Panc1 (cell line): ENCODE results near the gene SEZ6L. TPM values are rescaled to one million over a fixed set of nuclear protein-coding genes. Genes with fewer than 3 reads are reported as not detected.

Experiments used
- ATAC-seq: fragments of 200-7000 bp; cut with Tn5 transposase; 2 replicates; pipeline ENCODE4 v1.9.1; 2020; ENCODE audit warnings: mild to moderate bottlenecking, moderate library complexity
- BruUV-seq: library from RNA; stranded (reverse); fragments of 400-500 nt; replicated peaks from 2 replicates; lab custom pipeline; 2021; lab: Mats Ljungman, UMichigan
- CTCF ChIA-PET: fragments of 300-600 bp; sonication (Branson Sonifier 250); formaldehyde crosslinking; loops from one replicate; lab custom pipeline; 2022; ENCODE audit warnings: antibody characterized with exemption; lab: Charles Lee
- POLR2A ChIA-PET: fragments of 300-600 bp; sonication (Branson Sonifier 250); formaldehyde crosslinking; loops from one replicate; lab custom pipeline; 2022; ENCODE audit warnings: antibody characterized with exemption; lab: Charles Lee
- DNase-seq: peaks from one replicate; pipeline ENCODE4 v3.0.0-alpha.2; 2010; ENCODE audit warnings: low read depth, low spot score
- H3K27ac ChIP-seq: 2 replicates; pipeline ENCODE4 v1.5.1; 2011; ENCODE audit warnings: mild to moderate bottlenecking, low read length, inconsistent platforms
- H3K27me3 ChIP-seq: fragments of 200-500 bp; sonication (Bioruptor generic); 2 replicates; pipeline ENCODE4 v1.6.0; 2014; ENCODE audit warnings: low read length, inconsistent platforms; ENCODE audit not compliant: control insufficient read depth, insufficient read depth
- H3K36me3 ChIP-seq: fragments of 200-500 bp; sonication (Bioruptor generic); 2 replicates; pipeline ENCODE4 v1.5.1; 2014; ENCODE audit warnings: inconsistent platforms, mild to moderate bottlenecking, low read length, moderate library complexity; ENCODE audit not compliant: control insufficient read depth, insufficient read depth
- H3K4me1 ChIP-seq: 2 replicates; pipeline ENCODE4 v1.5.1; 2011; ENCODE audit warnings: inconsistent platforms, mild to moderate bottlenecking, low read length, moderate library complexity; ENCODE audit not compliant: control insufficient read depth, insufficient read depth
- H3K4me3 ChIP-seq, 2 experiments: 2 replicates each; pipeline ENCODE4 v1.5.1; 2011 to 2012; ENCODE audit warnings: low read depth in 2 of 2, low read length in 2 of 2, mild to moderate bottlenecking in 2 of 2, inconsistent platforms in 1 of 2, moderate library complexity in 1 of 2
- H3K9me3 ChIP-seq: fragments of 200-500 bp; sonication (Bioruptor generic); 2 replicates; pipeline ENCODE4 v1.5.1; 2014; ENCODE audit warnings: low read depth, mild to moderate bottlenecking, inconsistent platforms, low read length, moderate library complexity; ENCODE audit not compliant: control insufficient read depth, insufficient read depth
- CTCF ChIP-seq: fragments of 450-650 bp; IDR thresholded peaks from 2 replicates; pipeline ENCODE4 v1.5.1; 2017; ENCODE audit warnings: mild to moderate bottlenecking
- POLR2AphosphoS5 ChIP-seq: IDR thresholded peaks from 2 replicates; pipeline ENCODE4 v1.6.1; 2012; ENCODE audit warnings: mild to moderate bottlenecking, low read depth, low read length, moderate library complexity
- SIN3A ChIP-seq: IDR thresholded peaks from 2 replicates; pipeline ENCODE4 v1.6.1; 2012; ENCODE audit warnings: low read depth, mild to moderate bottlenecking, low read length, moderate library complexity, borderline replicate concordance; ENCODE audit not compliant: insufficient read depth
- TCF7L2 ChIP-seq: IDR thresholded peaks from 2 replicates; pipeline ENCODE4 v1.6.1; 2011; ENCODE audit warnings: mild to moderate bottlenecking, low read depth, low read length, inconsistent platforms
- in situ Hi-C: cut with HindIII; loops from 2 replicates; pipeline ENCODE4 v1.10.0; 2016; ENCODE audit warnings: low sequenced_read_pairs, low pct_unique_long_range_greater_than_20kb
- intact Hi-C: fragments of 100-400 bp; cut with micrococcal nuclease; formaldehyde crosslinking; loops from one replicate; pipeline ENCODE4 v1.10.0; 2022; ENCODE audit not compliant: unreplicated experiment
- total RNA-seq: library from RNA; stranded (reverse); gene quantifications from one replicate; pipeline ENCODE4 v1.2.1, GENCODE V29; 2021; ENCODE audit not compliant: unreplicated experiment
- TF ChIP-seq, protein P1 (sequence below), 2 experiments: IDR thresholded peaks; 2 replicates each; pipeline ENCODE4 v1.6.1; 2011 to 2012; ENCODE audit warnings: low read depth in 2 of 2, control low read depth in 1 of 2, low read length in 1 of 2, mild to moderate bottlenecking in 1 of 2, moderate library complexity in 1 of 2; ENCODE audit not compliant: insufficient read depth in 1 of 2

Gene SEZ6L
- total RNA-seq, 1 experiment from 2014 or later: not detected

DNA sequence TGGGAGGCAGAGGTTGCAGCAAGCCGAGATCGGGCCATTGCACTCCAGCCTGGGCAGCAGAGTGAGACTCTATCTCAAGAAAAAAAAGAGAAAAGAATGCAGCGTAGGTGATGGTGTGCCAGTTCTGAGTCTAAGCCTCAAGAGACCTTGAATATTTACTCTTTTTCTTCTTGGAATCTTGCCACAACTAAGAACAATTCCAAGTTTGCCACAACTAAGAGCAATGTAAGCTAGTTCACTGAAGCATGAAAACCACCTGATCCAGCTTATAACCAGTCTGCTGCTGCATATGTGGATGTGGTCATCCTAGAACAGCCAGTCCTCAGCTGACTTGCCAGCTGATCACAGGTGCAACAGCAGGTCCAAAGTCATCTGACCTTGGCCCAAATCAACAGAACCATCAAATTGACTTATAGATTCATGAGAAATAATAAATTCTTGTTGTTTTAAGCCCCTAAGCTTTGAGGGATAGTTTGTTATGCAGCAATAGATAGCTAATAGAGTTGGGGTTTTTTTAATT, 25.4 kb upstream of the SEZ6L start:
- CTCF ChIA-PET: no interaction called here
- no peaks in the 10 kb centered on the region for H3K27me3 ChIP-seq
- TF ChIP-seq CTCF (no peak), TCF7L2 (no peak), POLR2AphosphoS5 (no peak), SIN3A (no peak)
- TF ChIP-seq, protein P1, sequence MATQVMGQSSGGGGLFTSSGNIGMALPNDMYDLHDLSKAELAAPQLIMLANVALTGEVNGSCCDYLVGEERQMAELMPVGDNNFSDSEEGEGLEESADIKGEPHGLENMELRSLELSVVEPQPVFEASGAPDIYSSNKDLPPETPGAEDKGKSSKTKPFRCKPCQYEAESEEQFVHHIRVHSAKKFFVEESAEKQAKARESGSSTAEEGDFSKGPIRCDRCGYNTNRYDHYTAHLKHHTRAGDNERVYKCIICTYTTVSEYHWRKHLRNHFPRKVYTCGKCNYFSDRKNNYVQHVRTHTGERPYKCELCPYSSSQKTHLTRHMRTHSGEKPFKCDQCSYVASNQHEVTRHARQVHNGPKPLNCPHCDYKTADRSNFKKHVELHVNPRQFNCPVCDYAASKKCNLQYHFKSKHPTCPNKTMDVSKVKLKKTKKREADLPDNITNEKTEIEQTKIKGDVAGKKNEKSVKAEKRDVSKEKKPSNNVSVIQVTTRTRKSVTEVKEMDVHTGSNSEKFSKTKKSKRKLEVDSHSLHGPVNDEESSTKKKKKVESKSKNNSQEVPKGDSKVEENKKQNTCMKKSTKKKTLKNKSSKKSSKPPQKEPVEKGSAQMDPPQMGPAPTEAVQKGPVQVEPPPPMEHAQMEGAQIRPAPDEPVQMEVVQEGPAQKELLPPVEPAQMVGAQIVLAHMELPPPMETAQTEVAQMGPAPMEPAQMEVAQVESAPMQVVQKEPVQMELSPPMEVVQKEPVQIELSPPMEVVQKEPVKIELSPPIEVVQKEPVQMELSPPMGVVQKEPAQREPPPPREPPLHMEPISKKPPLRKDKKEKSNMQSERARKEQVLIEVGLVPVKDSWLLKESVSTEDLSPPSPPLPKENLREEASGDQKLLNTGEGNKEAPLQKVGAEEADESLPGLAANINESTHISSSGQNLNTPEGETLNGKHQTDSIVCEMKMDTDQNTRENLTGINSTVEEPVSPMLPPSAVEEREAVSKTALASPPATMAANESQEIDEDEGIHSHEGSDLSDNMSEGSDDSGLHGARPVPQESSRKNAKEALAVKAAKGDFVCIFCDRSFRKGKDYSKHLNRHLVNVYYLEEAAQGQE (IDR thresholded peaks at IDR 0.05; ENCODE audit: insufficient read depth in 1 of 2, low read depth in 2 of 2, low read length in 1 of 2): no peak
- no peak overlapping the region for H3K27ac ChIP-seq
- no TSS peak for BruUV-seq
- H3K9me3 ChIP-seq: no peaks in the 10 kb centered on the region
- H3K4me1 ChIP-seq: no peaks in the 10 kb centered on the region
- POLR2A ChIA-PET: no interaction called here
- no peak overlapping the region for H3K4me3 ChIP-seq
- no peak for ATAC-seq
- no peaks in the 10 kb centered on the region for H3K36me3 ChIP-seq
- in situ Hi-C loops: no loop called here
- no peak for DNase-seq
- intact Hi-C loops: no loop called here

GRCh38 chr22:26159886-26160285, 9.4 kb upstream of the SEZ6L start:
- DNase-seq (no peak), ATAC-seq (no peak)
- no peak overlapping the region for H3K27ac ChIP-seq
- no peaks in the 10 kb centered on the region; the same call in 1 of the 2 replicates for H3K27me3 ChIP-seq
- no peaks in the 10 kb centered on the region for H3K36me3 ChIP-seq
- BruUV-seq: no TSS peak
- no peaks in the 10 kb centered on the region for H3K4me1 ChIP-seq
- intact Hi-C loops: no loop called here
- in situ Hi-C loops: no loop called here
- CTCF ChIA-PET: no interaction called here
- H3K9me3 ChIP-seq: no peaks in the 10 kb centered on the region
- TF ChIP-seq, protein P1 (IDR thresholded peaks at IDR 0.05; ENCODE audit: insufficient read depth in 1 of 2, low read depth in 2 of 2, low read length in 1 of 2): no peak
- TF ChIP-seq TCF7L2 (no peak), POLR2AphosphoS5 (no peak), CTCF (no peak), SIN3A (no peak)
- POLR2A ChIA-PET: no interaction called here
- H3K4me3 ChIP-seq: no peak overlapping the region
